Sigmoid colon (tissue), 7 donors: ENCODE measurements around the gene PGAP6. TPM values are rescaled to one million over a fixed set of nuclear protein-coding genes. Genes with fewer than 3 reads are reported as not detected.
A peak's percentile ranks its signal among the peaks of the same experiment; 100 is the strongest.

Source experiments
- DNase-seq: peaks from one replicate; pipeline ENCODE4 v3.0.0-alpha.2; 2019
- H3K27ac ChIP-seq, 4 donors: fragments of 200-600 bp; sonication (generic); one replicate each; pipeline ENCODE4 v1.5.1; 2016 to 2019; ENCODE audit warnings: mild to moderate bottlenecking in 1 of 4
- H3K27me3 ChIP-seq, 3 donors: fragments of 200-600 bp; sonication (generic); one replicate each; pipeline ENCODE4 v1.5.1; 2019; ENCODE audit warnings: mild to moderate bottlenecking in 1 of 3
- H3K36me3 ChIP-seq, 4 donors: fragments of 200-600 bp; sonication (generic); one replicate each; pipeline ENCODE4 v1.5.1; 2016 to 2019
- H3K4me1 ChIP-seq, 4 donors: fragments of 200-600 bp; sonication (generic); one replicate each; pipeline ENCODE4 v1.5.1; 2017 to 2019
- H3K4me3 ChIP-seq, 4 donors: fragments of 200-600 bp; sonication (generic); one replicate each; pipeline ENCODE4 v1.5.1; 2017 to 2019; ENCODE audit warnings: mild to moderate bottlenecking in 2 of 4, moderate library complexity in 1 of 4
- H3K9me3 ChIP-seq, 4 donors: fragments of 200-600 bp in 3 of 4; sonication (generic) in 3 of 4; one replicate each; pipeline versions ENCODE4 v1.5.1 to v1.6.1; 2013 to 2019
- CTCF ChIP-seq, 4 experiments: fragments of 450-650 bp in 3 of 4; fragments of 200-600 bp in 1 of 4; IDR thresholded peaks; one replicate each; pipeline ENCODE4 v1.5.1; 2016 to 2019; ENCODE audit warnings: antibody characterized with exemption in 4 of 4, mild to moderate bottlenecking in 3 of 4, moderate library complexity in 2 of 4
- EP300 ChIP-seq, 4 donors: sonication (generic); formaldehyde crosslinking; IDR thresholded peaks; one replicate each; pipeline ENCODE4 v1.6.1; 2017; ENCODE audit warnings: antibody characterized with exemption in 4 of 4
- POLR2A ChIP-seq, 2 donors: fragments of 450-650 bp; IDR thresholded peaks; one replicate each; pipeline ENCODE4 v1.6.1; 2016; ENCODE audit warnings: antibody characterized with exemption in 2 of 2, mild to moderate bottlenecking in 2 of 2, moderate library complexity in 2 of 2
- POLR2AphosphoS5 ChIP-seq, 4 donors: sonication (generic); formaldehyde crosslinking; IDR thresholded peaks; one replicate each; pipeline ENCODE4 v1.6.1; 2017; ENCODE audit warnings: antibody characterized with exemption in 4 of 4
- WGBS, 2 donors: extraction: QIAGEN DNeasy Blood & Tissue Kit; methylation state at CpG; one replicate each; pipeline ENCODE4 v1.1.7; 2013; 5-methylcytosine and 5-hydroxymethylcytosine counted together
- intact Hi-C: fragments of 100-400 bp; cut with DNase I; formaldehyde crosslinking; loops from one replicate; pipeline ENCODE4 v1.15.1; 2023
- polyA plus RNA-seq, 3 donors: library from polyadenylated mRNA; stranded (reverse); fragments of 200-250 nt; gene quantifications; one replicate each; pipeline ENCODE4 v1.2.3, GENCODE V29; 2013
- total RNA-seq, 4 donors: library from RNA; depleted of rRNA; stranded (reverse); fragments of >200 nt; gene quantifications; one replicate each; pipeline ENCODE4 v1.1.0, GENCODE V29; 2016
- donor health status: healthy with polysubstance abuse.
- donor health status: Bipolar disorder and iron deficiency.
- donor health status: healthy.

PGAP6 gene
- total and polyA plus RNA-seq, 7 donors, result 20.7 to 109 (median 26.6) TPM

DNA sequence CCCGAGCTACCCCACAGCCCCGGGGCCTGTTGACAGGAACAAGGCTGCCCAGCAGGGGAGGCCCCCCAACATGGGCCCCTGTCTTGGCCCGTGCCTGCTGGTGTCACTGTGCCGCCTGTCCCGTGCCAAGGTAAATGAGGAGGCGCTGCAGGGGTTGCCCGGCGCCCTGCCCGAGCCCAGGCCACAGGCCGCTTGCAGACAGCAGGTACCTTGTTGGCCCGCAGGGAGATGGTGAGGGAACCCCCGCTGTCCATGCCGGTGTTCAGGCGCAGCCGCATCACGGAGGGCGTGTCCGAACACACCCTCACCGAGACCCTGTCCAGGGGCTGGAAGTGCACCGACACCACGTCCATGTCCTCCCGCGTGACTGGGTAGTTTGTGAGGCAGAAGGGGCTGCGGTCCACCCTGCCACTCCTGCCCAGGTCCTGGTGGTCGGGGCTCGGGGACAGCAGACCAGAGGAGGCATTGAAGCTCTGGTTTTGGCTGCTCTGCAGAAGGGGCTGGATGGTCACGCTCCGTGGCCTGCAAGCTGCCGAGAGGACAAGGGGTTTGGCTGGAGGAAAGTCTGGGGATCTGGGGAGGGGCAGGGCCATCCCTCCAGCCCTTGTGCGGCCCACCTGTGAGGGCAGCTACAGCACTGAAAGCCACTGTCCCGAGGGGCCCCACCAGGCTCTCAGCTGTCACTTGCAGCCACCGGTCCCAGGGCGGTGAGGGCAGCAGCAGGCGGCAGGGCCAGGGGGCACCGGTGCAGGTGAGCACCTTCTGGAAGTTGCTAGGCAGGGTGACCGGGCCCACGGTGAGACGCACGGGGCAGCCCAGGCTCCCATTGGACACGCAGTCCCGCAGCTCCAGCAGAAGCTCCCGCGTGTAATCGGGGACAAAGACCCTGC is 5.6 kb downstream of the PGAP6 start:
- H3K9me3 ChIP-seq, result no peaks in the 10 kb centered on the region
- no peak overlapping the region for H3K4me3 ChIP-seq
- TF ChIP-seq CTCF (IDR thresholded peaks at IDR 0.05), result no peak
- no peak for TF ChIP-seq POLR2AphosphoS5 (IDR thresholded peaks at IDR 0.05)
- no peak for TF ChIP-seq EP300 (IDR thresholded peaks at IDR 0.05)
- no peak for TF ChIP-seq POLR2A (IDR thresholded peaks at IDR 0.05)
- no peak overlapping the region for H3K27ac ChIP-seq
- whole genome bisulfite sequencing, 2 donors, result 95 to 96% methylated on average over 44 of the region's 44 CpGs
- no peaks in the 10 kb centered on the region for H3K27me3 ChIP-seq
- peaks cover 3 to 25% (median 15%) of the 10 kb centered on the region in 4 donors for H3K4me1 ChIP-seq
- intact Hi-C loops, result no loop called here
- H3K36me3 ChIP-seq, result peaks cover 4 to 62% (median 31%) of the 10 kb centered on the region in 4 donors
- DNase-seq, result no peak

DNA sequence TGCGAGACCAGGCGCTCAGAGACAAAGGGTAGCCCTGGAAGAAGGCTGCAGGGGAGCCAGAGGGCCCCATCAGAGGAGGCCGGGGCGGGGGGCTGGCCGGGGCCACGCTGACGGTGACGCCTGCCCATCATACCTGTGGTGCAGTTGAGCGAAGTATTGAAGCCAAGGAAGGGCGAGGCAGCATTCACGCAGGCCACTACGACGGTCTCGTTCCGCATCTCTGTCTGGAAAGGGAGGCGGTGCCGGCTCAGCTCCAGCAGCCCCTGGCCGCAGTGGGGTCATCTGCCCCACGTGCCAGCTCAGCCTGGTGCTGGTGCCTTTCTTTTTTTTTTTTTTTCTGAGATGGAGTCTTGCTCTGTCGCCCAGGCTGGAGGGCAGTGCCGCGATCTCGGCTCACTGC is 6.6 kb downstream of the PGAP6 start:
- intact Hi-C loops, result no loop called here
- 95% methylated on average over 23 of the region's 23 CpGs for WGBS, 2 donors
- H3K36me3 ChIP-seq, result peaks cover 4 to 62% (median 31%) of the 10 kb centered on the region in 4 donors

DNA sequence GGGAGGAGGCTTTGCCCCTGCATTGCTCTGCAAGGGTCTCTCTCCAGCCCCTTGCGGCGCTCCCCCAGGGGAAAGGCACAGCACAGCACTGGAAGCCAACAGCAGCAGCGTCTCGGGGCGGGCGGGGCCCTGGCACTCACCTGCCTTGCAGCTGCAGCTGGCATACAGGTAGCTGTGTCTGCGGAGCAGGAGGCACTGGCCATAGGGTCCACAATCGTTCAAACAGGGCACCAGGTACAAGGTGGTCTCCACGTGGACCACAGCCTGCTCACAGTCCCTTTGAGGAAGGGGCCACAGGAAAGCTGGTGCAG is 7.2 kb downstream of the PGAP6 start:
- no peak for TF ChIP-seq EP300 (IDR thresholded peaks at IDR 0.05)
- no peak for TF ChIP-seq POLR2AphosphoS5 (IDR thresholded peaks at IDR 0.05)
- TF ChIP-seq CTCF (IDR thresholded peaks at IDR 0.05), result no peak
- no peak for TF ChIP-seq POLR2A (IDR thresholded peaks at IDR 0.05)
- H3K4me1 ChIP-seq, result peaks cover 3 to 21% (median 16%) of the 10 kb centered on the region in 4 donors
- intact Hi-C loops, result loop anchor here (5.0 kb wide), 1 partner anchor 52 kb away; no protein-coding TSS in a partner anchor
- no peaks in the 10 kb centered on the region for H3K9me3 ChIP-seq
- WGBS, 2 donors, result 51 to 81% methylated on average over 9 of the region's 9 CpGs
- no peak for DNase-seq
- no peak overlapping the region for H3K4me3 ChIP-seq
- H3K27me3 ChIP-seq, result no peaks in the 10 kb centered on the region
- H3K36me3 ChIP-seq, result peaks cover 4 to 62% (median 31%) of the 10 kb centered on the region in 4 donors
- no peak overlapping the region for H3K27ac ChIP-seq

More for the DNA sequence above, 6.6 kb downstream of the PGAP6 start:
- H3K9me3 ChIP-seq, result no peaks in the 10 kb centered on the region
- H3K27ac ChIP-seq, result no peak overlapping the region
- H3K4me1 ChIP-seq, result peaks cover 3 to 22% (median 14%) of the 10 kb centered on the region in 4 donors
- TF ChIP-seq EP300 (IDR thresholded peaks at IDR 0.05), result no peak
- TF ChIP-seq POLR2AphosphoS5 (IDR thresholded peaks at IDR 0.05), result no peak
- TF ChIP-seq CTCF (IDR thresholded peaks at IDR 0.05), result no peak
- no peak for TF ChIP-seq POLR2A (IDR thresholded peaks at IDR 0.05)
- no peak overlapping the region for H3K4me3 ChIP-seq
- no peak for DNase-seq
- no peaks in the 10 kb centered on the region for H3K27me3 ChIP-seq

GRCh38 chr16:373848-374615 is 7.7 kb downstream of the PGAP6 start:
- Histone ChIP-seq H3K27me3 (no peaks in the 10 kb centered on the region), H3K4me1 (peaks cover 3 to 20% (median 18%) of the 10 kb centered on the region in 4 donors), H3K9me3 (no peaks in the 10 kb centered on the region), H3K36me3 (peaks cover 4 to 63% (median 31%) of the 10 kb centered on the region in 4 donors), H3K4me3 (no peak overlapping the region), H3K27ac (no peak overlapping the region)
- WGBS, 2 donors, result 93% methylated on average over 44 of the region's 44 CpGs
- intact Hi-C loops, result loop anchor here (5.0 kb wide), 1 partner anchor 52 kb away; no protein-coding TSS in a partner anchor
- DNase-seq, result peak; percentile 63
- no peak for TF ChIP-seq CTCF (IDR thresholded peaks at IDR 0.05)
- TF ChIP-seq POLR2A (IDR thresholded peaks at IDR 0.05), result no peak
- no peak for TF ChIP-seq POLR2AphosphoS5 (IDR thresholded peaks at IDR 0.05)
- no peak for TF ChIP-seq EP300 (IDR thresholded peaks at IDR 0.05)
